ENCODE results near the gene BMP15. TPM values are rescaled to one million over a fixed set of nuclear protein-coding genes. Genes with fewer than 3 reads are reported as not detected.

The BMP15 gene
- not detected for total RNA-seq
- total RNA-seq (2013), result not detected

DNA sequence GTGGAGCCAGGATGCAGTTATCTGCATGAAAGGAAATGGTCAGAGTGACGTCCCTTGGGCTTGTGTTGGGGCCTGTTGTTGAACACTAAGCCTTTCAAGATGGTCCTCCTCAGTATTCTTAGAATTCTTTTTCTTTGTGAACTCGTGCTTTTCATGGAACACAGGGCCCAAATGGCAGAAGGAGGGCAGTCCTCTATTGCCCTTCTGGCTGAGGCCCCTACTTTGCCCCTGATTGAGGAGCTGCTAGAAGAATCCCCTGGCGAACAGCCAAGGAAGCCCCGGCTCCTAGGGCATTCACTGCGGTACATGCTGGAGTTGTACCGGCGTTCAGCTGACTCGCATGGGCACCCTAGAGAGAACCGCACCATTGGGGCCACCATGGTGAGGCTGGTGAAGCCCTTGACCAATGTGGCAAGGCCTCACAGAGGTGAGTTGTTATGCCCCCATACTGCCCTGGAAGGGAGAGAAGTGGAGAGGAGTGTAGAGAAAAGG, at the start of gene BMP15:
BMP15 (plus strand) TSS at position 51 of the 492 bp plus-strand sequence; CDS start at position 100, 49 bp downstream.
- Histone ChIP-seq H3K36me3 (ENCODE audit: control insufficient read depth, insufficient read depth, low read length) (no peaks in the 10 kb centered on the region), H3K27ac (ENCODE audit: low read length) (no peak within 1 kb of the TSS), H3K27me3 (ENCODE audit: control insufficient read depth, insufficient read depth, low read length) (no peaks in the 10 kb centered on the region), H3K4me3 (ENCODE audit: low read length) (no peak within 1 kb of the TSS), H3K9me3 (ENCODE audit: control insufficient read depth, insufficient read depth, low read length) (no peaks in the 10 kb centered on the region), H3K4me1 (ENCODE audit: control insufficient read depth, insufficient read depth, low read length) (no peaks in the 10 kb centered on the region)
- ATAC-seq (no peak), DNase-seq (no peak)
- intact Hi-C loops (cut with micrococcal nuclease), result no loop called here
- Mint-ChIP-seq H3K27ac (no peak within 1 kb of the TSS), H3K27me3 (ENCODE audit: low read depth in 2 of 2) (peaks cover 0 to 4% of the 10 kb centered on the region in 2 donors), H3K4me1 (no peaks in the 10 kb centered on the region), H3K4me3 (no peak within 1 kb of the TSS), H3K9me3 (no peaks in the 10 kb centered on the region), H3K36me3 (no peaks in the 10 kb centered on the region)
- TF ChIP-seq, protein P1, sequence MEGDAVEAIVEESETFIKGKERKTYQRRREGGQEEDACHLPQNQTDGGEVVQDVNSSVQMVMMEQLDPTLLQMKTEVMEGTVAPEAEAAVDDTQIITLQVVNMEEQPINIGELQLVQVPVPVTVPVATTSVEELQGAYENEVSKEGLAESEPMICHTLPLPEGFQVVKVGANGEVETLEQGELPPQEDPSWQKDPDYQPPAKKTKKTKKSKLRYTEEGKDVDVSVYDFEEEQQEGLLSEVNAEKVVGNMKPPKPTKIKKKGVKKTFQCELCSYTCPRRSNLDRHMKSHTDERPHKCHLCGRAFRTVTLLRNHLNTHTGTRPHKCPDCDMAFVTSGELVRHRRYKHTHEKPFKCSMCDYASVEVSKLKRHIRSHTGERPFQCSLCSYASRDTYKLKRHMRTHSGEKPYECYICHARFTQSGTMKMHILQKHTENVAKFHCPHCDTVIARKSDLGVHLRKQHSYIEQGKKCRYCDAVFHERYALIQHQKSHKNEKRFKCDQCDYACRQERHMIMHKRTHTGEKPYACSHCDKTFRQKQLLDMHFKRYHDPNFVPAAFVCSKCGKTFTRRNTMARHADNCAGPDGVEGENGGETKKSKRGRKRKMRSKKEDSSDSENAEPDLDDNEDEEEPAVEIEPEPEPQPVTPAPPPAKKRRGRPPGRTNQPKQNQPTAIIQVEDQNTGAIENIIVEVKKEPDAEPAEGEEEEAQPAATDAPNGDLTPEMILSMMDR (IDR thresholded peaks at IDR 0.05), result no peak
- WGBS (ENCODE audit: insufficient coverage), result 90% methylated on average over 8 of the region's 9 CpGs

DNA sequence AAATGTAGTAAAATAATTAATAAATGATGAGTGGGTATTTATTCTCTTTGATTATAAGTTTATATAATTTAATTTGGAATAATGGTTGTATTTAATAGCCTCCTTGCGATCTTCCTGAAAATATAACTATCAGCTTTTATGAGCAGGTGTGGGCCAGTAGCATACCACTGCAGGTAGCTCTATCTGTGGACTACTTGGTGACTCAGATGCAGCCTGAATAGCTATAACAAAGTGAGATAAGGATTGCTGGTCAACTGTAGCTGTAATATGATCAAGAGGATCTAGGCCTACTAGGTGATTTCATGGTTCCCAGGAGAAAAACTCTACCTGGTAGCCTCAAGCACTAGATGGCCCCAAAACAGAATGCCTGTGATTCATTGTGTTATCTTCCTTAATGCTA, 47.1 kb upstream of the BMP15 start:
- Mint-ChIP-seq H3K4me1 (no peaks in the 10 kb centered on the region), H3K27ac (no peak overlapping the region), H3K36me3 (no peaks in the 10 kb centered on the region), H3K9me3 (no peaks in the 10 kb centered on the region), H3K27me3 (ENCODE audit: low read depth in 2 of 2) (peaks cover 5 to 34% of the 10 kb centered on the region in 2 donors), H3K4me3 (no peak overlapping the region)
- no peaks in the 10 kb centered on the region for H3K4me1 ChIP-seq (ENCODE audit: control insufficient read depth, insufficient read depth, low read length)
- no peak overlapping the region for H3K4me3 ChIP-seq (ENCODE audit: low read length)
- intact Hi-C loops (cut with micrococcal nuclease), result no loop called here
- no peaks in the 10 kb centered on the region for H3K27me3 ChIP-seq (ENCODE audit: control insufficient read depth, insufficient read depth, low read length)
- WGBS (ENCODE audit: insufficient coverage), result no CpG with 5 or more reads among the region's 1 CpG
- H3K36me3 ChIP-seq (ENCODE audit: control insufficient read depth, insufficient read depth, low read length), result no peaks in the 10 kb centered on the region
- no peak for ATAC-seq
- TF ChIP-seq, protein P1 (IDR thresholded peaks at IDR 0.05), result no peak
- H3K27ac ChIP-seq (ENCODE audit: low read length), result no peak overlapping the region
- H3K9me3 ChIP-seq (ENCODE audit: control insufficient read depth, insufficient read depth, low read length), result no peaks in the 10 kb centered on the region
- DNase-seq, result no peak

DNA sequence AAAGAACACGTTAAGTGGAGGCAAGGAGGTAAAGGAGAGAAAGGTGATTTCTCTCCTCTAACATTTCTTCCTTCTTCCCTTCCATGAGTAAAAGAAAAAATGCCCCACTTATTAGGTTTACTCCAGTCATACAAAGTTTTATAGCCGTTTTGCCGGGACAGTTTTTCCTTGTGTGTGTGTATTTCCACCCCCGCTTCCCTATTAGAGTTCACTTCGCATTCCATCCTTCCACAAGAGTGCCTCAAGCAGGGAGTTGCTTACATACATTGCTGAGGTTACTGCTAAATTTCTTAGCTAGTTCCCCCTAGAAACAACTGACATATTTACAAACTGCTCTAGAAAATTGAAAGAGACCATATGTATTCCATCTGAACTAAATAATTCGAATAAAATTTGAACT, 45.2 kb upstream of the BMP15 start:
- TF ChIP-seq, protein P1 (IDR thresholded peaks at IDR 0.05), result no peak
- no peaks in the 10 kb centered on the region for H3K36me3 Mint-ChIP-seq
- Histone ChIP-seq H3K36me3 (ENCODE audit: control insufficient read depth, insufficient read depth, low read length) (no peaks in the 10 kb centered on the region), H3K4me3 (ENCODE audit: low read length) (no peak overlapping the region), H3K27me3 (ENCODE audit: control insufficient read depth, insufficient read depth, low read length) (no peaks in the 10 kb centered on the region), H3K27ac (ENCODE audit: low read length) (no peak overlapping the region), H3K9me3 (ENCODE audit: control insufficient read depth, insufficient read depth, low read length) (no peaks in the 10 kb centered on the region), H3K4me1 (ENCODE audit: control insufficient read depth, insufficient read depth, low read length) (no peaks in the 10 kb centered on the region)
- 83% methylated on average over 1 of the region's 6 CpGs for WGBS (ENCODE audit: insufficient coverage)
- no peaks in the 10 kb centered on the region for H3K4me1 Mint-ChIP-seq
- H3K9me3 Mint-ChIP-seq, result no peaks in the 10 kb centered on the region
- ATAC-seq, result no peak
- intact Hi-C loops (cut with micrococcal nuclease), result no loop called here
- H3K27ac Mint-ChIP-seq, result no peak overlapping the region
- H3K4me3 Mint-ChIP-seq, result no peak overlapping the region
- DNase-seq, result no peak
- H3K27me3 Mint-ChIP-seq (ENCODE audit: low read depth in 2 of 2), result peaks cover 7 to 43% of the 10 kb centered on the region in 2 donors

DNA sequence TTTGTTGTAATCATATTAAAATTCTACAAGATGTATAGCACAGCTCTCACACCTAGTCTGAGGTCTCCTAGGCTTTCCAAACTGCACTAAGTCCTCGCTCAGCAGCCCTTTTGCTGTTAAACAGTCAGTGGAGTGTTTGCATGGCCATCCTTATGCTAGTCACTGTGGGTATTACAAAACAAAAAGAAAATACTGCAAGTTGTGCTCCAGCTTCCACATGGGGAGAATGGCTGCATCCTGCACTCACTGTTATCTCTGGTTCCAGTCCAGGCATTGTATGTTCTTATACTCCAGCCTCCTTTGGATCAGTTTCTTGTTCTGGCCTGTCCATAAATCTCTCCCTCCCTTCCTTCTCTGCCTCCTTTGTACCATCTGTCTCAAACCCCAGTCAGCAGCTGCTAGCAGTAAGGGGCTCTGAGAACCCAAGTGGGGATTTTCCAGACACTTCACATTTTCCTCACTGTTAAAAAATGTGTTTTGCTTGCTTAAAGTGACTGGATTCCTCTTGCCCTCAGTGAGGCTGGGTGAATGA, 38.5 kb upstream of the BMP15 start:
- H3K27ac ChIP-seq (ENCODE audit: low read length), result no peak overlapping the region
- H3K9me3 ChIP-seq (ENCODE audit: control insufficient read depth, insufficient read depth, low read length), result no peaks in the 10 kb centered on the region
- H3K4me3 ChIP-seq (ENCODE audit: low read length), result no peak overlapping the region
- Mint-ChIP-seq H3K27ac (no peak overlapping the region), H3K36me3 (no peaks in the 10 kb centered on the region), H3K9me3 (no peaks in the 10 kb centered on the region), H3K4me3 (no peak overlapping the region), H3K4me1 (no peaks in the 10 kb centered on the region), H3K27me3 (ENCODE audit: low read depth in 2 of 2) (peaks cover 3 to 35% of the 10 kb centered on the region in 2 donors)
- 100% methylated on average over 1 of the region's 1 CpG for WGBS (ENCODE audit: insufficient coverage)
- H3K4me1 ChIP-seq (ENCODE audit: control insufficient read depth, insufficient read depth, low read length), result no peaks in the 10 kb centered on the region
- ATAC-seq (no peak), DNase-seq (no peak)
- intact Hi-C loops (cut with micrococcal nuclease), result no loop called here
- H3K27me3 ChIP-seq (ENCODE audit: control insufficient read depth, insufficient read depth, low read length), result no peaks in the 10 kb centered on the region
- no peaks in the 10 kb centered on the region for H3K36me3 ChIP-seq (ENCODE audit: control insufficient read depth, insufficient read depth, low read length)
- TF ChIP-seq, protein P1 (IDR thresholded peaks at IDR 0.05), result no peak
